CD14-positive monocyte (primary cell): ENCODE measurements around the gene CEP128. TPM values are rescaled to one million over a fixed set of nuclear protein-coding genes. Genes with fewer than 3 reads are reported as not detected.

Experiments
- DNase-seq, 3 donors: peaks; one replicate each; pipeline ENCODE4 v3.0.0-alpha.2; 2011 to 2022
- H2AFZ ChIP-seq: 2 replicates; pipeline ENCODE4 v1.6.0; 2012; ENCODE audit warnings: mild to moderate bottlenecking, low read depth, low read length, inconsistent platforms; ENCODE audit not compliant: insufficient read depth, poor library complexity, severe bottlenecking
- H3K27ac ChIP-seq, 2 donors: 1 replicate in 1 of 2; 2 replicates in 1 of 2; pipeline ENCODE4 v1.5.1; 2012 to 2013; ENCODE audit warnings: low read length in 2 of 2, control low read depth in 1 of 2, inconsistent platforms in 1 of 2, low read depth in 1 of 2, mild to moderate bottlenecking in 1 of 2
- H3K27me3 ChIP-seq, 2 donors: one replicate each; pipeline versions ENCODE4 v1.6.0 to v1.6.1; 2011 to 2013; ENCODE audit warnings: low read length in 2 of 2; ENCODE audit not compliant: control insufficient read depth in 2 of 2, insufficient read depth in 2 of 2
- H3K36me3 ChIP-seq, 2 donors: replicated peaks in 1 of 2; 1 replicate in 1 of 2; 2 replicates in 1 of 2; pipeline versions ENCODE4 v1.5.1 to v1.6.1; 2012 to 2013; ENCODE audit warnings: low read length in 2 of 2, control low read depth in 1 of 2, inconsistent platforms in 1 of 2, mild to moderate bottlenecking in 1 of 2; ENCODE audit not compliant: insufficient read depth in 2 of 2, control insufficient read depth in 1 of 2
- H3K4me1 ChIP-seq, 2 donors: 1 replicate in 1 of 2; 2 replicates in 1 of 2; pipeline versions ENCODE4 v1.5.1 to v1.6.1; 2012 to 2013; ENCODE audit warnings: low read length in 2 of 2, control low read depth in 1 of 2, inconsistent platforms in 1 of 2, mild to moderate bottlenecking in 1 of 2, moderate library complexity in 1 of 2; ENCODE audit not compliant: insufficient read depth in 2 of 2, control insufficient read depth in 1 of 2
- H3K4me2 ChIP-seq: replicated peaks from 2 replicates; pipeline ENCODE3; 2012; ENCODE audit warnings: low read length, moderate library complexity, mild to moderate bottlenecking; ENCODE audit not compliant: poor library complexity, severe bottlenecking; ENCODE audit errors: extremely low read depth
- H3K4me3 ChIP-seq, 3 experiments: fragments of 200-600 bp in 1 of 3; sonication (generic) in 1 of 3; replicated peaks in 1 of 3; 1 replicate in 2 of 3; 2 replicates in 1 of 3; pipeline ENCODE4 v1.5.1; 2011 to 2013; ENCODE audit warnings: low read length in 3 of 3, mild to moderate bottlenecking in 3 of 3, control low read depth in 2 of 3, low read depth in 2 of 3, inconsistent platforms in 1 of 3, moderate library complexity in 1 of 3
- H3K79me2 ChIP-seq: 2 replicates; pipeline ENCODE4 v1.6.0; 2012; ENCODE audit warnings: mild to moderate bottlenecking, control low read depth, inconsistent platforms, low read length, moderate library complexity; ENCODE audit not compliant: insufficient read depth
- H3K9ac ChIP-seq: 2 replicates; pipeline ENCODE4 v1.6.0; 2017; ENCODE audit warnings: low read length, mild to moderate bottlenecking; ENCODE audit not compliant: insufficient read depth, poor library complexity, severe bottlenecking
- H3K9me3 ChIP-seq, 2 donors: replicated peaks in 1 of 2; 1 replicate in 1 of 2; 2 replicates in 1 of 2; pipeline versions ENCODE4 v1.5.1 to v1.6.1; 2012 to 2013; ENCODE audit warnings: low read length in 2 of 2, control low read depth in 1 of 2; ENCODE audit not compliant: control insufficient read depth in 1 of 2, insufficient read depth in 1 of 2
- H4K20me1 ChIP-seq: 2 replicates; pipeline ENCODE4 v1.6.0; 2012; ENCODE audit warnings: mild to moderate bottlenecking, low read length, control low read depth, moderate library complexity; ENCODE audit not compliant: insufficient read depth
- H3K27ac Mint-ChIP-seq, 7 donors: one replicate each; pipeline ENCODE4 v1.8.0; 2020; ENCODE audit warnings: mild to moderate bottlenecking in 7 of 7, mixed read lengths in 7 of 7, moderate library complexity in 6 of 7, inconsistent platforms in 2 of 7
- H3K27me3 Mint-ChIP-seq, 3 donors: one replicate each; pipeline ENCODE4 v1.8.0; 2021 to 2022; ENCODE audit warnings: low read depth in 3 of 3, mild to moderate bottlenecking in 3 of 3, mixed read lengths in 3 of 3, moderate library complexity in 3 of 3, inconsistent platforms in 1 of 3
- H3K36me3 Mint-ChIP-seq, 2 donors: one replicate each; pipeline ENCODE4 v1.8.0; 2020; ENCODE audit warnings: mixed read lengths in 2 of 2, inconsistent platforms in 1 of 2, mild to moderate bottlenecking in 1 of 2
- H3K4me1 Mint-ChIP-seq: one replicate; pipeline ENCODE4 v1.8.0; 2020; ENCODE audit warnings: mild to moderate bottlenecking, mixed read lengths
- H3K4me3 Mint-ChIP-seq, 2 donors: one replicate each; pipeline ENCODE4 v1.8.0; 2020; ENCODE audit warnings: mild to moderate bottlenecking in 2 of 2, mixed read lengths in 2 of 2, moderate library complexity in 1 of 2
- H3K9me3 Mint-ChIP-seq, 7 donors: one replicate each; pipeline ENCODE4 v1.8.0; 2020 to 2022; ENCODE audit warnings: mixed read lengths in 7 of 7, mild to moderate bottlenecking in 6 of 7, moderate library complexity in 6 of 7, inconsistent platforms in 2 of 7
- CTCF ChIP-seq: fragments of 200-600 bp; IDR thresholded peaks from one replicate; pipeline ENCODE4 v1.8.0; 2022; ENCODE audit warnings: antibody characterized with exemption, mild to moderate bottlenecking
- WGBS: methylation state at CpG from one replicate; pipeline ENCODE4 v1.1.5; 2013; ENCODE audit warnings: missing lambda C conversion rate; ENCODE audit not compliant: insufficient coverage; 5-methylcytosine and 5-hydroxymethylcytosine counted together
- intact Hi-C, 2 donors: fragments of 100-400 bp; cut with micrococcal nuclease; formaldehyde crosslinking; loops; one replicate each; pipeline versions ENCODE4 v1.15.0 to v1.15.1; 2023
- polyA plus RNA-seq, 3 donors: library from polyadenylated mRNA; depleted of rRNA in 1 of 3; unstranded in 2 of 3; stranded (reverse) in 1 of 3; fragments of 300-500 nt in 2 of 3; fragments of >200 nt in 1 of 3; fragmentation: Illumina TruSeq in 2 of 3; gene quantifications; 1 replicate in 2 of 3; 2 replicates in 1 of 3; pipeline ENCODE4 v1.2.3, GENCODE V29; 2012 to 2021

The CEP128 gene
- polyA plus RNA-seq, 3 donors: 0.41 to 0.88 (median 0.62) TPM

GRCh38 chr14:80577599-80577998 lies 363.9 kb downstream of the CEP128 start:
- Mint-ChIP-seq H3K4me1 (no peaks in the 10 kb centered on the region), H3K9me3 (peaks cover 0 to 2% (median 0%) of the 10 kb centered on the region in 7 donors), H3K36me3 (no peaks in the 10 kb centered on the region), H3K4me3 (no peak overlapping the region), H3K27me3 (no peaks in the 10 kb centered on the region), H3K27ac (peak overlapping the region in 1 of 7 donors; percentile 5)
- H3K4me3 ChIP-seq: no peak overlapping the region
- no peak for DNase-seq
- 97% methylated on average over 4 of the region's 4 CpGs for WGBS
- no peaks in the 10 kb centered on the region for H4K20me1 ChIP-seq
- H3K4me2 ChIP-seq: no peak overlapping the region
- H3K27ac ChIP-seq: no peak overlapping the region
- H3K27me3 ChIP-seq: no peaks in the 10 kb centered on the region
- no peaks in the 10 kb centered on the region for H3K79me2 ChIP-seq
- no peaks in the 10 kb centered on the region for H3K36me3 ChIP-seq
- TF ChIP-seq CTCF: no peak
- no peaks in the 10 kb centered on the region for H3K4me1 ChIP-seq
- H3K9ac ChIP-seq: no peak overlapping the region
- H3K9me3 ChIP-seq: no peaks in the 10 kb centered on the region
- H2AFZ ChIP-seq: no peak overlapping the region
- intact Hi-C loops: no loop called here

GRCh38 chr14:80576401-80576800 lies 365.1 kb downstream of the CEP128 start:
- H2AFZ ChIP-seq: no peak overlapping the region
- no peak for TF ChIP-seq CTCF
- Mint-ChIP-seq H3K9me3 (no peaks in the 10 kb centered on the region), H3K36me3 (no peaks in the 10 kb centered on the region), H3K4me3 (no peak overlapping the region), H3K27me3 (no peaks in the 10 kb centered on the region), H3K4me1 (no peaks in the 10 kb centered on the region), H3K27ac (no peak overlapping the region)
- no peak overlapping the region for H3K4me3 ChIP-seq
- H3K27me3 ChIP-seq: no peaks in the 10 kb centered on the region
- no peaks in the 10 kb centered on the region for H4K20me1 ChIP-seq
- H3K4me1 ChIP-seq: no peaks in the 10 kb centered on the region
- WGBS: no CpG with 5 or more reads among the region's 3 CpGs
- H3K36me3 ChIP-seq: no peaks in the 10 kb centered on the region
- intact Hi-C loops: no loop called here
- DNase-seq: no peak
- no peaks in the 10 kb centered on the region for H3K9me3 ChIP-seq
- H3K79me2 ChIP-seq: no peaks in the 10 kb centered on the region
- H3K9ac ChIP-seq: no peak overlapping the region
- no peak overlapping the region for H3K27ac ChIP-seq
- H3K4me2 ChIP-seq: no peak overlapping the region
